ENCODE results near the gene KCNH5. TPM values are rescaled to one million over a fixed set of nuclear protein-coding genes. Genes with fewer than 3 reads are reported as not detected.
"Not testable (repeated sequence)": the region's sequence is repeated elsewhere in the genome, so short reads cannot be mapped to it uniquely, and the experiment has no call there.

The KCNH5 gene
- polyA plus RNA-seq, 1 donor (not counting 4 experiments of a cell fraction or from before 2014, with no cell fraction given) = 0.04 TPM

DNA sequence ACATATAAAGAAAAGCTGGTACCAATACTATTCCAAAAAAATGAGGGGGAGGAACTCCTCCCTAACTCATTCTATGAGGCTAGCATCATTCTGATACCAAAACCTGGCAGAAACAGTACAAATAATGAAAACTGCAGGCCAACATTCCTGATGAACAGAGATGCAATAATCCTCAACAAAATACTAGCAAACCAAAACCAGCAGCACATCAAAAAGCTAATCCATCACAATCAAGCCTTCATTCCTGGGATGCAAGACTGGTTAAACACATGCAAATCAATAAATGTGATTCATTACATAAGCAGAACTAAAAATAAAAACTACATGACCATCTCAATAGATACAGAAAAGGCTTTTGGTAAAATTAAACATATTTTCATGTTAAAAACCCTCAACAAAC lies 281.3 kb downstream of the KCNH5 start:
- no peaks in the 10 kb centered on the region for H3K4me1 ChIP-seq (ENCODE audit: control insufficient read depth, extremely low read depth, insufficient read depth, low read length)
- DNase-seq (ENCODE audit: low read depth, low spot score) (no peak), FAIRE-seq (no peak)
- H3K9ac ChIP-seq (ENCODE audit: control insufficient read depth, extremely low read depth, insufficient read depth, low read length) = no peak overlapping the region
- H3K9me1 ChIP-seq (ENCODE audit: control insufficient read depth, extremely low read depth, insufficient read depth, low read length) = no peaks in the 10 kb centered on the region
- no peaks in the 10 kb centered on the region for H3K79me2 ChIP-seq (ENCODE audit: control insufficient read depth, insufficient read depth, low read length)
- TF ChIP-seq EZH2 (IDR thresholded peaks at IDR 0.05; ENCODE audit: low read length) (no peak), CTCF (optimal IDR thresholded peaks at IDR 0.05 in 1 of 3, IDR thresholded peaks at IDR 0.05 in 1 of 3, conservative IDR thresholded peaks at IDR 0.05 in 1 of 3; ENCODE audit: extremely low read depth in 1 of 3, insufficient read depth in 2 of 3, low read length in 3 of 3) (no peak)
- H3K36me3 ChIP-seq (ENCODE audit: control insufficient read depth in 2 of 2, extremely low read depth in 1 of 2, insufficient read depth in 2 of 2, low read length in 2 of 2) = no peaks in the 10 kb centered on the region
- H4K20me1 ChIP-seq (ENCODE audit: control insufficient read depth, extremely low read depth, insufficient read depth, low read length) = no peaks in the 10 kb centered on the region
- no peaks in the 10 kb centered on the region for H3K9me3 ChIP-seq (ENCODE audit: control insufficient read depth, low read depth, low read length)
- dilution Hi-C loops (cut with MboI; ENCODE audit: extremely low pct_ligation_motif_present, low sequenced_read_pairs) = no loop called here
- no peak overlapping the region for H2AFZ ChIP-seq (ENCODE audit: control insufficient read depth, low read length)
- H3K4me3 ChIP-seq (ENCODE audit: control insufficient read depth in 2 of 3, extremely low read depth in 1 of 3, insufficient read depth in 2 of 3, low read depth in 1 of 3, low read length in 3 of 3) = no peak overlapping the region
- H3K27ac ChIP-seq (ENCODE audit: control insufficient read depth, insufficient read depth, low read length) = no peak overlapping the region
- no peaks in the 10 kb centered on the region for H3K27me3 ChIP-seq (ENCODE audit: control insufficient read depth, extremely low read depth, insufficient read depth, low read length)
- H3K4me2 ChIP-seq (ENCODE audit: control insufficient read depth, extremely low read depth, insufficient read depth, low read depth, low read length) = no peak overlapping the region

- Histone ChIP-seq H4K20me1 (ENCODE audit: control insufficient read depth, extremely low read depth, insufficient read depth, low read length) (no peaks in the 10 kb centered on the region), H3K27me3 (ENCODE audit: control insufficient read depth, extremely low read depth, insufficient read depth, low read length) (no peaks in the 10 kb centered on the region), H3K27ac (ENCODE audit: control insufficient read depth, insufficient read depth, low read length) (no peak overlapping the region), H2AFZ (ENCODE audit: control insufficient read depth, low read length) (no peak overlapping the region), H3K4me2 (ENCODE audit: control insufficient read depth, extremely low read depth, insufficient read depth, low read depth, low read length) (no peak overlapping the region), H3K4me3 (ENCODE audit: control insufficient read depth in 2 of 3, extremely low read depth in 1 of 3, insufficient read depth in 2 of 3, low read depth in 1 of 3, low read length in 3 of 3) (no peak overlapping the region), H3K9me1 (ENCODE audit: control insufficient read depth, extremely low read depth, insufficient read depth, low read length) (no peaks in the 10 kb centered on the region), H3K36me3 (ENCODE audit: control insufficient read depth in 2 of 2, extremely low read depth in 1 of 2, insufficient read depth in 2 of 2, low read length in 2 of 2) (no peaks in the 10 kb centered on the region), H3K4me1 (ENCODE audit: control insufficient read depth, extremely low read depth, insufficient read depth, low read length) (no peaks in the 10 kb centered on the region), H3K9ac (ENCODE audit: control insufficient read depth, extremely low read depth, insufficient read depth, low read length) (no peak overlapping the region), H3K79me2 (ENCODE audit: control insufficient read depth, insufficient read depth, low read length) (no peaks in the 10 kb centered on the region), H3K9me3 (ENCODE audit: control insufficient read depth, low read depth, low read length) (no peaks in the 10 kb centered on the region)
- dilution Hi-C loops (cut with MboI; ENCODE audit: extremely low pct_ligation_motif_present, low sequenced_read_pairs) = no loop called here
- FAIRE-seq (no peak), DNase-seq (ENCODE audit: low read depth, low spot score) (no peak)
- TF ChIP-seq EZH2 (IDR thresholded peaks at IDR 0.05; ENCODE audit: low read length) (no peak), CTCF (optimal IDR thresholded peaks at IDR 0.05 in 1 of 3, IDR thresholded peaks at IDR 0.05 in 1 of 3, conservative IDR thresholded peaks at IDR 0.05 in 1 of 3; ENCODE audit: extremely low read depth in 1 of 3, insufficient read depth in 2 of 3, low read length in 3 of 3) (no peak)
These were observed 285.5 kb downstream of the KCNH5 start for GRCh38 chr14:62759796-62760195.

- FAIRE-seq; H3K4me2 ChIP-seq (ENCODE audit: control insufficient read depth, extremely low read depth, insufficient read depth, low read depth, low read length); H3K79me2 ChIP-seq (ENCODE audit: control insufficient read depth, insufficient read depth, low read length); H3K4me3 ChIP-seq (ENCODE audit: control insufficient read depth in 2 of 3, extremely low read depth in 1 of 3, insufficient read depth in 2 of 3, low read depth in 1 of 3, low read length in 3 of 3); H3K9ac ChIP-seq (ENCODE audit: control insufficient read depth, extremely low read depth, insufficient read depth, low read length); H2AFZ ChIP-seq (ENCODE audit: control insufficient read depth, low read length); H3K27me3 ChIP-seq (ENCODE audit: control insufficient read depth, extremely low read depth, insufficient read depth, low read length); dilution Hi-C loops (cut with MboI; ENCODE audit: extremely low pct_ligation_motif_present, low sequenced_read_pairs); H3K27ac ChIP-seq (ENCODE audit: control insufficient read depth, insufficient read depth, low read length); H3K4me1 ChIP-seq (ENCODE audit: control insufficient read depth, extremely low read depth, insufficient read depth, low read length); H4K20me1 ChIP-seq (ENCODE audit: control insufficient read depth, extremely low read depth, insufficient read depth, low read length); H3K36me3 ChIP-seq (ENCODE audit: control insufficient read depth in 2 of 2, extremely low read depth in 1 of 2, insufficient read depth in 2 of 2, low read length in 2 of 2); H3K9me1 ChIP-seq (ENCODE audit: control insufficient read depth, extremely low read depth, insufficient read depth, low read length); DNase-seq (ENCODE audit: low read depth, low spot score); H3K9me3 ChIP-seq (ENCODE audit: control insufficient read depth, low read depth, low read length): not testable (repeated sequence)
These were observed 298.4 kb downstream of the KCNH5 start for GRCh38 chr14:62746881-62747280.

Data from keratinocyte (primary cell).